ENCODE measurements around the gene FNBP1L. TPM values are rescaled to one million over a fixed set of nuclear protein-coding genes. Genes with fewer than 3 reads are reported as not detected.
A peak's percentile ranks its signal among the peaks of the same experiment; 100 is the strongest.
"Not testable (repeated sequence)": the region's sequence is repeated elsewhere in the genome, so short reads cannot be mapped to it uniquely, and the experiment has no call there.

Gene FNBP1L
- total RNA-seq, 1 donor from 2014 or later, result 9.2 TPM

DNA sequence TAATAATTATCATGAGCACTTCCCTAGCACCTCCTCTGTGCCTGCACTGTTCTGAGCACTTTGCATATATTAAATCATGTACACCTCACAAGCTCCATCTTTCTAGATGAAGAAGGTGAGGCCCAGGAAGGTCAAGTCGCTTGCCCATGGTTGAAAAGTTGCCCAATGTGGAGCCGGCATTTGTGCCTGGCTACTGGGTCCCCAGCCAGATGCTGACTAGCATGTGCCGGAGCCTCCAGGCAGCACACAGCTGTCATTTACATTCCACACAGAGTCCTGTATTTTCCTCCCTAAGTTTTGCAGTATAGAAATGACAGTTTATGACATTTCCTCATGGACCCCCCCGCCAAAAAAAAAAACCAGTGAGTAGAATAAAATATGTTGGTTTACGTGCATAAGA, 139.4 kb downstream of the FNBP1L start:
- ATAC-seq, result no peak
- DNase-seq (ENCODE audit: low spot score), result no peak

DNA sequence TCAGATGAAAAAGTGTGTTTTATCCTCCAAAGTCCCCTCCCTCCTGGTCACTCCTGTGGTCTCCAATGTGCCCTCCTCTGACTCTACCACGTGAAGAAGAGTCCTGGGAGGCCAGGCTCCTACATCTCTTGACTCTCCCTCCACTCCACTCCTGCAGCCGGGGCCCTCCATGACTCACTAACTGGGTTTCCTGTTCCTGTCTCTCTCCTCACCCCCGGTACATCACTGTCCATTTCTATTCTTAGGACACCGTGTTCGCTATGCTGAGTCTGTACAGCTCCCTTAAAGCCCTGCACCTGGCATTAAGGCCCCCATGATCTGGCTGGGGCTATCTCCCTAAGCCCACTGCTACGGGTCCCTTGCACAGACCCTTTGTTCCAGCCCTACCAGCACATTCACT, 140.3 kb downstream of the FNBP1L start:
- DNase-seq (ENCODE audit: low spot score), result no peak
- no peak for ATAC-seq

DNA sequence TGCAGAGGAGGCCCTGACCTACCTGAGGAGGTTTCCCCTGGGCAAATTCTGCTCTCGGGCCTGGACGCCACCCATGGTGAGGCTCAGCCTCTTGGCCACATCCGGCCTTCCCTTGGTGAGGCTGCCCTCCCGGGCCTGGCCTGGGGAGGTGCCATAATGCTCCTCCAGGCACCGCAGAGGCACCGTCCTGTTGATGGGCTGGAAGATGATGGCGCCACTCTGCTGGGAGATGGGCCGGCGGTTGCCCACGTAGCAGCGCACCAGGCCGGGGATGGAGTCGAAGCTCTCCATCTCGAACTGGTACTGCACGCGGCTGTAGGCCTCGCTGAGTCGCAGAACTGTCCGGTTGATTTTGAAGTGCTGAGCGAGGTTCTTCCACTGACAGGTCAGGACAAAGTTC, 141.0 kb downstream of the FNBP1L start:
- ATAC-seq (no peak), DNase-seq (ENCODE audit: low spot score) (no peak)

DNA sequence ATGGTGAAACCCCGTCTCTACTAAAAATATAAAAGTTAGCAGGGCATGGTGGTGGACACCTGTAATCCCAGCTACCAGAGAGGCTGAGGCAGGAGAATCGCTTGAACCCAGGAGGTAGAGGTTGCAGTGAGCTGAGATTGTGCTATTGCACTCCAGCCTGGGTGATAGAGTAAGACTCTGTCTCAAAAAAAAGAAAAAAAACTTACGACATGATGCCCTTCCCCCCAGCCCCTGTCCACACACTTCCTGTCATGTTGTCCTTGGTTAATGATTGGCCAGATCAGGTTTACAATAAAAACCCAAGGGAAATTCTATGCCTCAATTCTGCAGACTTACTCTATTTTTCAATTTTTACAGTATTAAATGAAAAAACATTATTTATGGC, 143.4 kb downstream of the FNBP1L start:
- DNase-seq (ENCODE audit: low spot score), result not testable (repeated sequence)
- peak; percentile 22 for ATAC-seq

DNA sequence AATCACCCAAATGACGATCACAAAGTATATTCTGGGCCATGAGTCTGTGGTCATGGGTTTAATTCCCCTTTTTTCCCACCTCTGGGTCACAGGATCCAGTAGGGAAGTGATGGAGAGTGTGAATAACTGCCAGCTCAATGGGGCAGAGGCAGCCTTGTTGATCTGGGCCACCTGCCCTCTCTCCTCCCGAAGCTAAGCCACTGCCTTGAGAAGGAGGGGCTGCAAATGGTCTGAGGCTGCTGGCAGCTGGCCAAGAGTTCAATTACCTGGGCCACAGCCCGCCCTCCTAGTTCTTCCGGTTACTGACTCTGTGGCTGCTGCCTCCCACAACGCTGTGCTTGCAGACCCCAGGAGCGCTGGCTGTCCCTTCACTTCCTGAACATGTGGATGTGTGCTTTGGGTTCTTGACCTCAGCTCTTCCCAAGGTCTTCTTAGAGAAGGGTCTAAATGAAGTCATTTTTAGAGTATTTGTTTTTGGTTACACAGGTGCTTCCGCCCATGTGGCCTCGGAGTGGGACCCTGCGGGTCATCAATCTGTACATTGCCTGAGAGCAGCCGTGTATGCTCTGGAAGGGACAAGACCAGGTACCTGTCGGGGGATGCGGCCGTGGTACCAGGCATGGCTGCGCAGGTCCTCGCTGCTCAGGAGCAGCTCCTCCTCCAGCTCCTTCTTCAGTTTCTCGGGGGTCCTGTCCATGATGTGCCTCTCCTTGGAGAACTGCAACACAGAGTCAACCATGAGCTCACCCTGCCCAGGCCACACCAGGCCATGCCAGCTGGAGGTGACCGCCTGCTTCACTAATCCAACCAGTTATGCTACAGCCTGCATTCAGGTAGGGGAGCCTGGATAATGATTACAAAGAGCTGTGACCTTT, 144.0 kb downstream of the FNBP1L start:
- DNase-seq (ENCODE audit: low spot score), result peak; percentile 92
- ATAC-seq, result peak; percentile 87

DNA sequence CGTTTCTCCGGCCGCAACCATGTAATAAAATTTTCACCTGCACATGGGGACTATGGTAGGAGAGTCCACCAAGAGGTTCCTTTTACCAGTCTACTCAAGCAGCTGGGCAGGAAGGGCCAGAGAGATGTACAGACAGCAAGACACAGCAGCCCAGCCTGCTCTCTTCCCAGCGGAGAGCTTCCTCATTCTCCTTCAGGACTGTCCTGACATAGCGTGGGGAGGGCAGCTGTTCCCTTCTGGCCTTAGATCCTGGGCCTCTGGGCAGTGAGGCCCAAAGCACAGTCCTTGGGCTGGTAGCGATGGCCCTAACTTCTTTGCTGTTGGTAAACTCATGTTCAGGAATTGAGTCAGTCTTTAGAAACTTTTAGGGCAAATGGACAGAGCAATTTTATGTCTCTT, 144.6 kb downstream of the FNBP1L start:
- DNase-seq (ENCODE audit: low spot score), result no peak
- peak; percentile 55 for ATAC-seq

DNA sequence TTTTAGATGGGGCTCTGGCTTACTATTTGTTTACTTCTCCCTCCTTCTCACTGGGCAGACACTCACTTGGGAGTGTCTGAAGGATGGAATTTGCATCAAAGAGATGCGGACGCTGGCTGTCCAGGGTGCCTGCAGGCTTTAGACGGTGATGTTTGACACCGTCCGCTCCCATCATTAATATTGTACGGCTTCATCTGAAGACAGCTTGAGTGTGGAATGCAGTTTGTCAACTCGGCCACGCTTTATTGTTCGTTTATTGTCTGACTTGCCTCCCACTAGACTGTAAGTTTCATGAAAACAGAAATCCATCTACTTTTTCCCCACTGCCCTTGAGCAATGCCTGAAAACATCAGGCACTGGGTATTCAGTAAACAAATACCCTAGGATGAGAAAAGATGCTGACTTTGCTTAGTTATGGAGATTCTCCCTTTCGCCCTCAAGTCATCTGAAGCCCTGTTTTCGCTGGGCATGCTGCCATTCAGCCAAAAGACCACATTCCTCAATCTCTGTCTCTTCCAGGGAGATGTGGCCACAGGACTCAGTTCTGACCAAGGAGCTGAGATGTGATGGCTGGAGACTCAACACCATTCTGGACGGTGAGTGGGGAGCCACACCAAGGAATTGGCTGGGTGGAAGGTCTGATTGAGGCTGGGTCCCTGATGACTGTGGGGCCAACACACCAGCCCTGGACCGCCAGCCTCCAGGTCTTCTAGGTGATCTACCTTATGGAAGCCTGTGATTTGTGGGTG, 146.1 kb downstream of the FNBP1L start:
- DNase-seq (ENCODE audit: low spot score), result no peak
- no peak for ATAC-seq

DNA sequence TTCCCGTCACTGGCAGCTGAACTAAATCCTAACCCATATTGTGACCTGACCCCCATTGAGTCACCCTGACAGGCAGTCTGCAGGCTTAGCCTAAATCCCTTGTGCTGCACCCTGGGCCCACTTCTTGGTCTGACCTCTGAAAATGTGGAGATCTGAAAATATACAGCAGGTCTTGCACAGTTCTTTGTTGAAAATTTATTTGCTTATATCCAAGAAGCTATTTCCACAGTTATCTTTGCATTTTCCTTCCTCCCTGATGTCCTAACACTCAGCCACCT, 146.6 kb downstream of the FNBP1L start:
- DNase-seq (ENCODE audit: low spot score) (no peak), ATAC-seq (no peak)

DNA sequence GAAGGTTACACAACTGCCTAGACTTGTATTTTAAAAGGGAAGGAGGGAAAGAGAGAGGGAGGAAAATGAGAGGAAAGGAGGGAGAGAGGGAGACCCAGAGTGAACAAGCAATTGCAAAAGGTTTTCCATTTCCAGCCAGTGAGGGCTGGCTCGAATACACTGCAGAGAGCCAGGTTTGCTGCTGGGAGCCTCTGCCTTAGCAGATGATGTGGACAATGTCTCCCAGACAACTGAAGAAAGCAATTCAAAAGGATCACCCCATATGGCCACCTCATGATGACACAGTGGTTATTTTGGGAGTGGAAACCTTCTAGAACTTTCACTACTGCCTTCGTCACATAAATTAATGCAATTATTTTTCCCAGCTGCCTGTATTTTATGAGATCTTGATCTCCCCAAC, 147.3 kb downstream of the FNBP1L start:
- ATAC-seq, result no peak
- DNase-seq (ENCODE audit: low spot score), result no peak

DNA sequence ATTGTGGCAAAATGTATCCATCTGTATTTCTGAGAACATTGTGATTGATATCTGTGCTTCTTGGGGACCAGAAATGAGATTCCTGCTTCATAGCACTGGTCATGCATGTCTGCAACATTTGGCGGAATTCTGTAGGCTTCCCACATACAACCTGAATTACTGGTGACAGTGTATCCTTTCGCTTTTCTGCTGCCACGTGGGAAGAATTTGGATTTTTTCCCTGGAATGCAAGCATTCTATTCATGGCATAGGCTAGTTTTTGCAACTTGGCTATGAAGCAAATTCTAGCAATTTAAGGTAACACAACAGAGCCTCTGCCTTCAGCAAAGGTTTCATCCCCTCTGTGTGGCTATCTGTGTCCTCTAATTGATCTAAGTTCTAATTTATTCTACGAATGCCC, 147.8 kb downstream of the FNBP1L start:
- no peak for ATAC-seq
- DNase-seq (ENCODE audit: low spot score), result no peak

DNA sequence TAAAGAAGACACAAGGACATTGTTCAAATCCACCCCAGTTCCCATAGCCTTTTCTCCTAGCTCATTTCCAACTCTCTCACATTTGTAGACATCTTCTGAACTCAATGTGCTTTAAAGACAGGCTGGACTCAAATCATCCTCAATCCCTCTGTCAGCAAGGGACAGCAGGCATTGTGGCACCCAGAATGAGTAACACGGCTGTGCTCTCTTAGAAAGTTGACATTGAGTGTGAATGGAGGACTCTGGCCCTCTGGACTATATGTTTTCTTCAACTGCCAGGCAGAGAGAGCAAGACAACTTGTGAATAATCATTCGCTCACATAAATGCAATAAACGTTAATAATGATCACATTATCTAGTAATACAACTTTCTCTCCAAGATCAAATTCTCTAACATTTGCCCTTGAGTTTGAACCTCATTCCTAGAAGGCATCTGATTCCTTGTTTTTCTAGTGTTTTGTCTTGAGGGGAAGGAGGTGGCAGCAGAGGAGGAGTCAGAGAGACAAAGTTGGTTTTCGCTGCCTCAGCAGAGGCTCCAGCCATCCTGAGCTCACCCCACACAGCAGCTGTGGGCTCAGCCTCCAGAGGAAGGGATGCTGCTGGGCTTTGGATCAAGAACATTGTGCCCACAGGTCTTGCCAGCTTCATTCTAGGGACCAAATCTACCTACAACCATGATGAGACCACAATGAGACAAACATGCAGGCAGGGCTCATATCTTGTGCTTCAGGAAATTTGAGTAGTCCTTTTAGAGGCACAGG, 148.6 kb downstream of the FNBP1L start:
- no peak for DNase-seq (ENCODE audit: low spot score)
- no peak for ATAC-seq

DNA sequence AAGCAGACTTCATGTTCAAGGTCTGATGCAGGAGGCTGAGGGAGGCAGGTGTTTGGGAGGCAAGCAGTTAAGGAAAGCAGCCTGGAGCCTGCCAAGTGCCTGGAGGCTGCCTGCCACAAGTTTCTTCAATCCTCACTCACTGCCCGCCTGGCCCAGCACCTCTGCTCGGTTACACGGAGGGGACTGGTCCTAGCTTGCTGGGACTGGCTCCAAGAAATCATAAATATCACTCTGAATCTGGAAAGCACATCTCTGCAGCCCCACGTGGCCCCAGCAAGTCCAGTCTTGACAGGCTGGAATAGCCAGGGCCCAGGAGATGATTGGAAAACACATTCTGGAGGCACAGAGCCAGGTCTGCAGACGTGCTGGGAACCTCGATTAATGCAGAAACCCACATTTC, 149.8 kb downstream of the FNBP1L start:
- DNase-seq (ENCODE audit: low spot score), result no peak
- ATAC-seq, result no peak

DNA sequence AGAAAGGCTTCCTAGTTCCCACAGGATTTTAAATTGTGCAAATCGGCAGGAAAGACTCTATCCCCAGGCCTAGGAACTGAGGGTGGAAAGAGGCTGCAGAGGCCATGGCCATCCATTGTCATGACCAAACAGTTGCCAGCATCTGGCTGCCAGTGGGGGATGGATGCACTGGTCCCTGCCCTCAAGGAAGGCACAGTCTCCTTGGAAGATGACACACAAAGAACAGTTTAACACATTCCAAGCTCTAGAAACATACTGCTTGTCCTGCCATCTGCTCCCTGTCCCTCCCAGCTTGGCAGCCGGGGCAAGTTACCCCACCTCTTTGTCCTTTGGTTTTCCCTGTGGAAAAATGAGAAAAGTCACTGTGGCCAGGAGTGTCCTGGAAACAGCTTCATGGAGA, 150.5 kb downstream of the FNBP1L start:
- DNase-seq (ENCODE audit: low spot score) (no peak), ATAC-seq (no peak)

DNA sequence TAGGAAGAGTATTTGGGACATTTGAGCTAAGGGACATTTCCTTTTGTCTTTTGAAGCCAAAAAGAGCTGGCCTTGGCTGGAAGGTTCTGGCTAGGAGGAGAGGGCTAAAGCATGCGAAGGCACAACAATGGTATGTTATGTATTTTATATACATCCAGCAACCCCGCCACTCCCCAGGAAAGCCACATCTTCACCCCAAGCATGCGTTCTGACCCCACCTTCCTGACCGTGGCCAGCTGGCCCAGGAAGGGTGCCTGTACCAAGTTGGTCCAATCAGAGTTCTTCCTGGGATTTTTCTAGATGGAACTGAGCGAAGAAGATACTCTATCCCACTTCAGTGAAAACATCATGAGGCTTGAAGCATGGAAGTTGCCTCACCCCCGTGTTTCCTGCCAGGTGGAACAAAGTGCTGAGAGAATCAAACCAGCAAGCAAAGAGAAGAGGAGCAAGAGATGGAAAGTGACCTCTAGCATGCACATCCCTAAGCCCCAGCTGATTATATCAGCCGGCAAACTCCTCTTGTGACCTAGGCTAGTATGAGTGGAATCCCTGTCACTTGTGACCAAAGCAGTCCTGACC, 151.0 kb downstream of the FNBP1L start:
- DNase-seq (ENCODE audit: low spot score), result no peak
- ATAC-seq, result peak; percentile 15

DNA sequence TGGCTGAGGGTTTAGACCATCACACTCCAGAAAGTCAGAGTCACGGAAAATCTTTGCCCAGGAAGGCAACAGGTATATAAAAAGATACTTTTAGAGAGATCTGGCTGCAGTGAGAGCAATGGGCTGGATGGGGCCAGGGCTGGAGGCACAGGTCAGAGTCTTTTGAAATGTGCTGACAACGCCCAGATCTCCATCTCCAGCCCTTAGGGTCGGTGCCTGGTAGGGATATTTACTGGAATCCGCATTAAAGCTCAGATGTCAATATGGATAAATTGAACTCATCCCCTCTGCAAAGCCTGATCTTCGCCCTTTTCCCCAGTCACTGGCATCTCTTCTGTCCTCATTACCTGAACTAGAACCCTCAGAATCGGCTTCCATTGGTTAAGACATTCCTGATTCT, 151.6 kb downstream of the FNBP1L start:
- DNase-seq (ENCODE audit: low spot score) (no peak), ATAC-seq (peak; percentile 33)

DNA sequence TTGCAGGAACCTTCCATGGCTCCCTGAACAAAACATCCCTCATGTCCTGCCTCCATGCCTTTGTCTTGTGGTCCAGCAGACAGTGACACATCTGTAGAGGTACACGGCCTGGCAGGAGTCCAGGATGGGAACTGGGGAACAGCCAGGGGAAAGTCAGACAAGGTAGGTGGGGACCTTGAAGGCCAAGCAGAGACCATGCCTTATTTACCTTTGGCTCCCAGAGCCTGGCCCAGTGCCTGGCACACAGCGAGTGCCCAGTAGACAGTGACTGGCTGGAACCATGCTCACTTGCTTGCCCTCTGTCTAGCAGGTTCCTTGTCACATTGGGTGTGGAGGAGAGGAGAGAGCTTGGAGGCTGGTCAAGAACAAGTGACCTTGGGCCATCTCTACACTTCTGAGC, 152.7 kb downstream of the FNBP1L start:
- ATAC-seq, result peak; percentile 71
- DNase-seq (ENCODE audit: low spot score), result peak; percentile 60

DNA sequence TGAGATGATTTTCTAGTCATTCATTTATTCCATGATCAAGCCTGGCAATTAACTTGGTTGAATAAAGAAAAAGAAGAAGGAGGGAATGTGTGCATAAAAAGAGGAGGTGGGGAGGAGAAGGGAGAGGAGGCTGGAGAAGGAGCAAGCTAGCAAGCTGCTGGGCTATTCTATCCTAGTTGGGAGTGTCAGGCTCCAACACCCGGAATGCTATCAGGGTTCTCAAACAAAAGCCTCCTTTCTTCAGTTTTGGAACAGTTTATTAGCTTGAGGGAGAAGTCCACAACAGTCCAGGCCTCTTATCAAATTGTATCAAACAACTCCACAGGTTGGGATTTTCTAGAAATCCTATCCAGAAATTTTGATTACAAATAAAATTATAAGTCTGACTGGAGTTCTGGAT, 153.8 kb downstream of the FNBP1L start:
- DNase-seq (ENCODE audit: low spot score), result no peak
- no peak for ATAC-seq

DNA sequence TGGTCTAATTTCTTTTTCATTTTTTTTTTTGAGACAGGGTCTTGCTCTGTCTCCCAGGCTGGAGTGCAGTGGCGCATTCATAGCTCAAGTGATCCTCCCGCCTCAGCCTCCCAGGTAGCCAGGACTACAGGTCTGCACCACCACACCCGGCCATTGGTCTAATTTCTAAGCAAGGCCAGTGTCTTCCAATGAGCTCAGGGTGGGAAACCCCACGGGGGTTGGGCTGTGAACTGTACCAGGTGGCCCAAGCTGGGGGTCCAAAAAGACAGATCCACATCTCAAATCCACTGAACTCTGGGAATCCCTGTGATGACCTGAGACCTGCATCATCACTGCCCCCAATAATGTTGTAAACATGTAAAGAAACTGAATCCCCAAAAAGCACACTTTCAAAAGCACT, 154.2 kb downstream of the FNBP1L start:
- ATAC-seq, result no peak
- no peak for DNase-seq (ENCODE audit: low spot score)

DNA sequence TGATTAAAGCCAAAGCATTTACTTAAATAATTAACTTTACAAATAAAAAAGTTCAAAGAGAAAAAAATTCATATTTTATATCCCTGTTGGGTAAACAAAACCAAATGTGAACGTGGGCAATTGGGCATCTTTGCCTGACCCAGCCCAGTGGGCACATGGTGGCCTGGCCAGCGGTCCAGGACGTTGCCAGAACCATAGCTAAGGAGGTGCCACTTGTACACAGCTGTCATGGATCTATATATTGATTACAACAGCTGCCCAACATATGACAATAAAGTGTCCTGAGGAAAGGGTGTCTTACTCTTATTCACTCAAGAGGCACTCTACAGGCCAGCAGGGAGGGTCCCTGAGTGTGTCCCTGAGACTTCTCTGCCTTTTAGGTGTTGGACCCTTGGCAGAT, 155.2 kb downstream of the FNBP1L start:
- ATAC-seq (no peak), DNase-seq (ENCODE audit: low spot score) (no peak)

DNA sequence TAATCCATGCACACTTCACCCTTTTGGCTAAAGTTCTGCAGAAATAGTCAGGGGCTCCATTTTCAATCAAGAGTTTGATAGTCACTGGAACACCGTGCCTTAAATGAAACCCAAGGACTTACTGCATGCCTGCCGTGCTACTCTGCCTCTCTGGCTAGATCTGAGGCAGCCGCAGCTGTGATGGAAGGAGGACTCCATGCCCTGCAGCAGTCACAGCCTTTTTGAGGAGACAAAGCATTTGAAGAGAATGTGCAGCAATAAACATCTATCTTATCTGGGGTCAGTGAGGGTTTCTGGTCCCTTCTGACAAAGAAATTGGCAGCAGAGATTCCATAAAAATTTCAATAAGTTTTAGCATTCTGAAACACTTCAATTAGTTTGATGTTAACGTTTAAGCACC, 155.7 kb downstream of the FNBP1L start:
- DNase-seq (ENCODE audit: low spot score), result no peak
- no peak for ATAC-seq
